NOMO-1 treated with DMSO at 0.1 percent for 48 hours (cell line): Measurements from ENCODE around the gene TAS2R42.

Experiments
- DNase-seq: peaks from one replicate; lab custom pipeline; 2025; ENCODE audit not compliant: unreplicated experiment; lab: John Stamatoyannopoulos, UW

Gene TAS2R42

GRCh38 chr12:11144297-11144696 is 42.4 kb downstream of the TAS2R42 start:
- DNase-seq = no peak

DNA sequence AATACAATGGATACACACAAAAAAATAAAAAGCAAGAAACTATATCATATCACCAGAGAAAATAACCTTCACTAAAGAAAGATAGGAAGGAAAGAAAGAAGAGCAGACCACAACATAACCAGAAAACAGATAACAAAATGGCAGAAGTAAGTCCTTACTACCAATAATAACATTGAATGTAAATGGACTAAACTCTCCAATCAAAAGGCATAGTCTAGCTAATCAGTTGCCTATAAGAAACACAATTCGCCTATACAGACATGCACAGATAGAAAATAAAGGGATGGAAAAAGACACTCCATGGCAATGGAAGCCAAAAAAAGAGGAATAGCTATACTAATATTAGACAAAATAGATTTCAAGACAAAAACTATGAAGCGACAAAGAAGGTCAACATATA is 43.4 kb downstream of the TAS2R42 start:
- DNase-seq = no peak

GRCh38 chr12:11136075-11136474 is 50.7 kb downstream of the TAS2R42 start:
- DNase-seq = no peak
